Skin of body (tissue), 2 donors: Measurements from ENCODE around the gene CYTH1. TPM values are rescaled to one million over a fixed set of nuclear protein-coding genes. Genes with fewer than 3 reads are reported as not detected.

ENCODE experiments used
- DNase-seq: peaks from one replicate; lab custom pipeline; 2025; lab: John Stamatoyannopoulos, UW
- total RNA-seq: library from RNA; depleted of rRNA; stranded (reverse); fragments of >200 nt; gene quantifications from one replicate; pipeline ENCODE4 v1.2.3, GENCODE V29; 2014

CYTH1 gene
- 32.6 TPM for total RNA-seq

- DNase-seq: no peak
These were observed at the start of gene CYTH1 for GRCh38 chr17:78781893-78782304. Gene CYTH1 (minus strand): TSS chr17:78782273. CDS start chr17:78782223, 50 bp downstream.

- DNase-seq: no peak
These were observed 47.4 kb upstream of the CYTH1 start for GRCh38 chr17:78829477-78829876.

GRCh38 chr17:78828470-78829185, 46.6 kb upstream of the CYTH1 start:
- DNase-seq: no peak

GRCh38 chr17:78826836-78827509, 44.9 kb upstream of the CYTH1 start:
- DNase-seq: no peak

- no peak for DNase-seq
These were observed 44.3 kb upstream of the CYTH1 start for GRCh38 chr17:78826421-78826820.

- no peak for DNase-seq
These were observed 43.6 kb upstream of the CYTH1 start for GRCh38 chr17:78825696-78826095.

GRCh38 chr17:78824240-78824639, 42.2 kb upstream of the CYTH1 start:
- no peak for DNase-seq

- DNase-seq: no peak
These were observed 41.4 kb upstream of the CYTH1 start for GRCh38 chr17:78823282-78824046.

- DNase-seq: no peak
These were observed 40.5 kb upstream of the CYTH1 start for GRCh38 chr17:78822552-78822951.

GRCh38 chr17:78821961-78822360, 39.9 kb upstream of the CYTH1 start:
- DNase-seq: no peak

- DNase-seq: no peak
These were observed 38.8 kb upstream of the CYTH1 start for GRCh38 chr17:78820841-78821240.

GRCh38 chr17:78819806-78820792, 38.0 kb upstream of the CYTH1 start:
- DNase-seq: no peak

GRCh38 chr17:78819402-78819801, 37.3 kb upstream of the CYTH1 start:
- DNase-seq: no peak

- DNase-seq: no peak
These were observed 36.9 kb upstream of the CYTH1 start for GRCh38 chr17:78818932-78819331.

GRCh38 chr17:78818152-78818846, 36.2 kb upstream of the CYTH1 start:
- DNase-seq: no peak

- DNase-seq: no peak
These were observed 35.0 kb upstream of the CYTH1 start for GRCh38 chr17:78817123-78817522.

- DNase-seq: no peak
These were observed 33.6 kb upstream of the CYTH1 start for GRCh38 chr17:78815696-78816095.

GRCh38 chr17:78812855-78813254, 30.8 kb upstream of the CYTH1 start:
- no peak for DNase-seq

- DNase-seq: no peak
These were observed 26.1 kb upstream of the CYTH1 start for GRCh38 chr17:78808163-78808562.

- no peak for DNase-seq
These were observed 24.4 kb upstream of the CYTH1 start for GRCh38 chr17:78806451-78806850.
